Neural progenitor cell (in vitro differentiated cells): ENCODE results near the gene DAPK2. TPM values are rescaled to one million over a fixed set of nuclear protein-coding genes. Genes with fewer than 3 reads are reported as not detected.

ENCODE experiments used
- DNase-seq: peaks from one replicate; pipeline ENCODE4 v3.0.0-alpha.2; 2016; ENCODE audit warnings: low spot score
- H2AFZ ChIP-seq: fragments of 200-600 bp; sonication (generic); replicated peaks from 2 replicates; pipeline ENCODE4 v1.6.1; 2016; ENCODE audit warnings: antibody characterized with exemption
- H3F3A ChIP-seq: fragments of 200-600 bp; sonication (generic); 2 replicates; pipeline ENCODE4 v1.6.1; 2016; ENCODE audit warnings: antibody characterized with exemption, low read depth
- H3K27ac ChIP-seq: fragments of 200-600 bp; sonication (generic); 2 replicates; pipeline ENCODE4 v1.5.1; 2016; ENCODE audit warnings: mild to moderate bottlenecking
- H3K27me3 ChIP-seq: fragments of 200-600 bp; sonication (generic); 2 replicates; pipeline ENCODE4 v1.6.1; 2016; ENCODE audit warnings: mild to moderate bottlenecking, moderate library complexity
- H3K36me3 ChIP-seq: fragments of 200-600 bp; sonication (generic); 2 replicates; pipeline ENCODE4 v1.5.1; 2016
- H3K4me1 ChIP-seq: fragments of 200-600 bp; sonication (generic); 2 replicates; pipeline ENCODE4 v1.6.1; 2016; ENCODE audit warnings: mixed run types
- H3K4me2 ChIP-seq: fragments of 200-600 bp; sonication (generic); 2 replicates; pipeline ENCODE4 v1.6.1; 2016
- H3K4me3 ChIP-seq: fragments of 200-600 bp; sonication (generic); 2 replicates; pipeline ENCODE4 v1.5.1; 2016
- H3K79me2 ChIP-seq: fragments of 200-600 bp; sonication (generic); 2 replicates; pipeline ENCODE4 v1.6.1; 2016; ENCODE audit warnings: low read depth
- H3K9ac ChIP-seq: fragments of 200-600 bp; sonication (generic); 2 replicates; pipeline ENCODE4 v1.6.1; 2016
- H3K9me3 ChIP-seq: fragments of 200-600 bp; sonication (generic); 2 replicates; pipeline ENCODE4 v1.5.1; 2016; ENCODE audit warnings: low read depth
- H4K20me1 ChIP-seq: fragments of 200-600 bp; sonication (generic); 2 replicates; pipeline ENCODE4 v1.6.1; 2016; ENCODE audit warnings: low read depth
- H3K27ac Mint-ChIP-seq: 3 replicates; pipeline ENCODE4 v1.8.0; 2021; ENCODE audit warnings: mixed read lengths
- H3K27me3 Mint-ChIP-seq: 2 replicates; pipeline ENCODE4 v1.8.0; 2022; ENCODE audit warnings: low read depth, mild to moderate bottlenecking, inconsistent platforms, moderate library complexity, mixed read lengths; ENCODE audit not compliant: insufficient read depth
- H3K36me3 Mint-ChIP-seq: 3 replicates; pipeline ENCODE4 v1.8.0; 2021; ENCODE audit warnings: mixed read lengths
- H3K4me1 Mint-ChIP-seq: 3 replicates; pipeline ENCODE4 v1.8.0; 2021; ENCODE audit warnings: mixed read lengths
- H3K4me3 Mint-ChIP-seq: 3 replicates; pipeline ENCODE4 v1.8.0; 2021; ENCODE audit warnings: mild to moderate bottlenecking, moderate library complexity, mixed read lengths
- H3K9me3 Mint-ChIP-seq: 3 replicates; pipeline ENCODE4 v1.8.0; 2020; ENCODE audit warnings: mixed read lengths
- EZH2 ChIP-seq: fragments of 200-600 bp; sonication (generic); IDR thresholded peaks from 2 replicates; pipeline ENCODE4 v1.6.1; 2017; ENCODE audit warnings: antibody characterized with exemption, mild to moderate bottlenecking, moderate library complexity
- EZH2phosphoT487 ChIP-seq: fragments of 200-600 bp; sonication (generic); IDR thresholded peaks from 2 replicates; pipeline ENCODE4 v1.6.1; 2017; ENCODE audit warnings: antibody characterized with exemption
- total RNA-seq: library from RNA; depleted of rRNA; stranded (reverse); fragments of >200 nt; gene quantifications from 2 replicates; pipeline ENCODE4 v1.2.3, GENCODE V29; 2015; ENCODE audit warnings: low replicate concordance
- TF ChIP-seq, protein P1 (sequence below): fragments of 200-600 bp; sonication (generic); IDR thresholded peaks from 2 replicates; pipeline ENCODE4 v1.5.1; 2017; ENCODE audit warnings: antibody characterized with exemption, mild to moderate bottlenecking

Gene DAPK2
- total RNA-seq, 1 donor from 2014 or later = 5.4 TPM

GRCh38 chr15:64009241-64009640, 37.0 kb downstream of the DAPK2 start:
- no peaks in the 10 kb centered on the region for H4K20me1 ChIP-seq
- no peaks in the 10 kb centered on the region for H3K9me3 ChIP-seq
- TF ChIP-seq EZH2phosphoT487 (no peak), EZH2 (no peak)
- TF ChIP-seq, protein P1, sequence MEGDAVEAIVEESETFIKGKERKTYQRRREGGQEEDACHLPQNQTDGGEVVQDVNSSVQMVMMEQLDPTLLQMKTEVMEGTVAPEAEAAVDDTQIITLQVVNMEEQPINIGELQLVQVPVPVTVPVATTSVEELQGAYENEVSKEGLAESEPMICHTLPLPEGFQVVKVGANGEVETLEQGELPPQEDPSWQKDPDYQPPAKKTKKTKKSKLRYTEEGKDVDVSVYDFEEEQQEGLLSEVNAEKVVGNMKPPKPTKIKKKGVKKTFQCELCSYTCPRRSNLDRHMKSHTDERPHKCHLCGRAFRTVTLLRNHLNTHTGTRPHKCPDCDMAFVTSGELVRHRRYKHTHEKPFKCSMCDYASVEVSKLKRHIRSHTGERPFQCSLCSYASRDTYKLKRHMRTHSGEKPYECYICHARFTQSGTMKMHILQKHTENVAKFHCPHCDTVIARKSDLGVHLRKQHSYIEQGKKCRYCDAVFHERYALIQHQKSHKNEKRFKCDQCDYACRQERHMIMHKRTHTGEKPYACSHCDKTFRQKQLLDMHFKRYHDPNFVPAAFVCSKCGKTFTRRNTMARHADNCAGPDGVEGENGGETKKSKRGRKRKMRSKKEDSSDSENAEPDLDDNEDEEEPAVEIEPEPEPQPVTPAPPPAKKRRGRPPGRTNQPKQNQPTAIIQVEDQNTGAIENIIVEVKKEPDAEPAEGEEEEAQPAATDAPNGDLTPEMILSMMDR = no peak
- no peak overlapping the region for H2AFZ ChIP-seq
- H3K4me2 ChIP-seq = no peak overlapping the region
- H3K4me3 ChIP-seq = no peak overlapping the region
- DNase-seq = no peak
- H3K27ac ChIP-seq = no peak overlapping the region
- no peak overlapping the region for H3K9ac ChIP-seq
- peaks cover 26% of the 10 kb centered on the region for H3K4me1 ChIP-seq
- no peaks in the 10 kb centered on the region for H3K9me3 Mint-ChIP-seq
- H3K36me3 Mint-ChIP-seq = no peaks in the 10 kb centered on the region
- no peaks in the 10 kb centered on the region for H3K79me2 ChIP-seq
- H3K4me1 Mint-ChIP-seq = peaks cover 20% of the 10 kb centered on the region
- no peaks in the 10 kb centered on the region for H3K27me3 ChIP-seq
- H3K27ac Mint-ChIP-seq = no peak overlapping the region
- H3F3A ChIP-seq = peaks cover 6% of the 10 kb centered on the region
- H3K36me3 ChIP-seq = no peaks in the 10 kb centered on the region
- no peak overlapping the region for H3K4me3 Mint-ChIP-seq
- H3K27me3 Mint-ChIP-seq = peaks cover 3% of the 10 kb centered on the region

DNA sequence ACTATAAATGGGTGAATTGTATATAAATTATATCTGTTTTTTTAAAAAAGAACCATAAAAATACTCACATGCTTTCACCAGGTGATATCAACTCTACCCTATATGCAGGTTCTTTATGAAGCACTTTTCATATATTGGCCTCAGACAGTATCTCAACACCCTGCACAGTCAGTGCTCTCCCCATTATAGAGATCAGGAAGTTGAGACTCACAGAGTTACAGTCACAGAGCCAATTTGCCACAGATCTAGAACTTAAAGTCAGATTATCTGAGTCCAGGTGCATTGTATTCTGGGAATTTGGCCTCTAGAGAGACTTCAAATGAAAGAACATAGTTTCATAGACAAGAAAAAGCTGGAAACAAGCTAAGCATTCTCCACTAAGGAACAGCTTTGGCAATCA, 38.1 kb downstream of the DAPK2 start:
- Histone ChIP-seq H3K9me3 (no peaks in the 10 kb centered on the region), H3K4me2 (no peak overlapping the region), H3K79me2 (no peaks in the 10 kb centered on the region), H3K9ac (no peak overlapping the region), H2AFZ (no peak overlapping the region), H4K20me1 (no peaks in the 10 kb centered on the region), H3K27ac (no peak overlapping the region), H3K36me3 (no peaks in the 10 kb centered on the region), H3K4me3 (no peak overlapping the region), H3F3A (peaks cover 1% of the 10 kb centered on the region), H3K4me1 (peaks cover 18% of the 10 kb centered on the region), H3K27me3 (no peaks in the 10 kb centered on the region)
- Mint-ChIP-seq H3K4me1 (peaks cover 16% of the 10 kb centered on the region), H3K27me3 (peaks cover 3% of the 10 kb centered on the region), H3K4me3 (no peak overlapping the region), H3K36me3 (no peaks in the 10 kb centered on the region), H3K9me3 (no peaks in the 10 kb centered on the region), H3K27ac (no peak overlapping the region)
- TF ChIP-seq EZH2phosphoT487 (no peak), EZH2 (no peak)
- TF ChIP-seq, protein P1 = no peak
- no peak for DNase-seq

GRCh38 chr15:64006642-64007041, 39.6 kb downstream of the DAPK2 start:
- Mint-ChIP-seq H3K4me1 (peaks cover 3% of the 10 kb centered on the region), H3K27me3 (peaks cover 4% of the 10 kb centered on the region), H3K27ac (no peak overlapping the region), H3K9me3 (no peaks in the 10 kb centered on the region), H3K4me3 (no peak overlapping the region), H3K36me3 (no peaks in the 10 kb centered on the region)
- no peaks in the 10 kb centered on the region for H3K27me3 ChIP-seq
- no peaks in the 10 kb centered on the region for H4K20me1 ChIP-seq
- H3K4me1 ChIP-seq = peaks cover 14% of the 10 kb centered on the region
- no peak overlapping the region for H3K4me2 ChIP-seq
- no peaks in the 10 kb centered on the region for H3K36me3 ChIP-seq
- no peak overlapping the region for H3K27ac ChIP-seq
- TF ChIP-seq, protein P1 = no peak
- TF ChIP-seq EZH2 (no peak), EZH2phosphoT487 (no peak)
- H3F3A ChIP-seq = no peaks in the 10 kb centered on the region
- H3K4me3 ChIP-seq = no peak overlapping the region
- H3K9ac ChIP-seq = no peak overlapping the region
- no peak for DNase-seq
- no peaks in the 10 kb centered on the region for H3K9me3 ChIP-seq
- H2AFZ ChIP-seq = no peak overlapping the region
- no peaks in the 10 kb centered on the region for H3K79me2 ChIP-seq
